Amniotic epithelial cell (primary cell): Measurements from ENCODE around the gene PRB4.
"Not testable (repeated sequence)": the region's sequence is repeated elsewhere in the genome, so short reads cannot be mapped to it uniquely, and the experiment has no call there.

ENCODE experiments used
- DNase-seq: peaks from one replicate; pipeline ENCODE4 v3.0.0-alpha.2; 2010; ENCODE audit warnings: low read depth

The PRB4 gene

DNA sequence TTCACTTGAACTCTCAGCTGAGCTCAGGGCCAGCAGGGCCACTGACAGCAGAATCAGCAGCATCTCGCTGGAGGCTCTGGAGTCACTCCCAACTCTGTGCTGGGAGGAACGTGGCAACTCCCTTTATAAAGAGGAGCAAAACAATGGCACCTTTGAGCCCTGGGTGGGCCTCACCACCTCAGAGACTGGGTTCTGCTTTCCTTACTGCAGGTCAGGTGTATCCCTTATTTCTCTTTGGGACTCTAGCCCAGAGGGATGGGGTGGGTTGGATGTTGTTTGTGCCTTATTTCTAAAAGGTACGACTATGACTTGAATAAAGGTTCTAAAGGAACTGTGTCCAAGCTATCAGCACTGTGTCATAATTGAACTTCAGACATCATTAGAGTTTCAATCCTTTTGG lies at the start of gene PRB4:
Gene PRB4 (minus strand): TSS at position 101 of the 400 bp plus-strand sequence. CDS start 38 bp downstream, at position 63.
- DNase-seq = no peak

DNA sequence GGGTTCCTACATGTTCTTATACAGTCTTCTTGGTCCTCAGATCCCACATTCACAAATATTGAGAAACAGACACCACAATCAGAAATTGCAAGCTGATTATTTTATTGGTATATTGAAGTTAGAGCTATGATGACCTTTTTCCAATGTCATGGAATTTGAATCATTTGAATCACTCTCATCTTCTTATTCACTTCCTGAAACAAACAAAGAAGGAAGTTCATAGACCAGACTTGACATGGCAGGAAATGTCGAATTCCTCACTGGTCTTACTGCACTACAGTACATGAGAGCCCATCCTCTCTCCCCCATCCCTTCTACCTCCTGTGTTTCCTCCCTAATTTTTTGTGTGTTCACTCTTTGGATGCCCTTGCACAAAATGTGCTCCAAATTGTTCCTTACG lies 41.5 kb upstream of the PRB4 start:
- DNase-seq = not testable (repeated sequence)

DNA sequence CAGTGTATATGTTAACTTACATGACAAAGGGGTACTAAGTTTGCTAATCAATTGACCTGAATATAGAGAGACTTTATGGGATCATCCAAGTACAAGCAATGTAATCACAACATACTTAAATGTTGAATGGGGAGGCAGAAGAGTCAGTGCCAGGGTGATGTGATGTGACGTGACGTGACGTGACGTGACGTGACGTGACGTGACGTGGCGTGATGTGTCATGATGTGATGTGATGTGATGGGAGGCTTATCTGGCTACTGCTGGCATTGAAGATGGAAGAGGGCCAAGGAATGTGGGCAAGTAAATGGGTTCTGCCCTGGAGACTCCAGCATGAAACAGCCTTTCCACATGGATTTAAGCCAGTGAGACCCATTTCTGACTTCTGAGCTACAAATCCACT lies 38.2 kb upstream of the PRB4 start:
- no peak for DNase-seq

DNA sequence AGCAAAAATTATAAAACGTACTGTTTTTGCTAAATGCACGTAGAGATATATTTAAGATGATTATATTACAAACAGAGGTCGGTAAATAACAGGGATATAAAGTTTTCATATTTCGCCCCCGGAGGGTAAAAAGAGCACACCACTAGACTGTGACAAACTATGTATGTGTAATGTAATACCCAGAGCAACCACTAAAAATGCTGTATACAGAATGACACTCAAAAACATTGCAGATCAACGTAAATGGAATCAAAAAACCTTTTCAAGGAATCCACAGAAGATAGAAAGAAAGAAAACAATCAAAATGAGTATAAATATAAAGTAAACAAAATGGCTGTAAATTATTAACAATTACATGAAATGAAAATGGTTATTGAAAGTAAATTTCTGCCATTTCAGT lies 37.6 kb upstream of the PRB4 start:
- DNase-seq = no peak

DNA sequence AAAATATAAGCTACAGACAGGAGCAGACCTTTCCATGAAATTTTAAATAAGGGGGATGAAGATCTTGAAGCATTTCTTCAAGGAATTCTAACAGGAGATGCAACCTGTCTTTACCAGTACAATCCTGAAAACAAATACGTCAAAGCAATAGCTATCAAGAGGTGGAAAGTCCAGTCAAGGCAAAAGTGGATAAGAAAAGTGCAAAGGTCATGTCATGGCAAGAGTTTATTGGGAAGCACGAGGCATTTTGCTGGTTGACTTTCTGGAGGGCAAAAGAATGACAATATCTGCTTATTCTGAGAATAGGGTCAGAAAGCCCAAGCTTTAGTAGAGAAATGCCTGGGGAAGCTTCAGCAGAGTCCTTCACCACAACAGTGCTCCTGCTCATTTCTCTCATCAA lies 34.3 kb upstream of the PRB4 start:
- no peak for DNase-seq

DNA sequence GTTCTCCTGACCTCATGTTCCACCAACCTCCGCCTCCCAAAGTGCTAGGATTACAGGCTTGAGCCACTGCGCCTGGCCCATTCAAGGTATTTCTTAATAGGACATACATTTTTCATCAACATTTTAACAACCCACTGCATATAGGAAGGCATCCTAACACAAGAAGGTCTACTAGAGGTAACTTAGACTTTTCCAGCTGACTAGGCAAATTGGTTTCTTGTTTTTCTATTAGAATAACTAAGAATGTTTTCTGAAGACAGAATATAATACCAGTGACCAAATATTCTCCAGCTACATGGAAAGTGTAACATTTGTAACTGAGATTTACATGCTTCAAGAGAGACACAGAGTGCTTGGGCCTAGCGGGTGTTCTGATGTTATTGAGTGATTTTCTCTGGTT lies 14.2 kb upstream of the PRB4 start:
- no peak for DNase-seq

DNA sequence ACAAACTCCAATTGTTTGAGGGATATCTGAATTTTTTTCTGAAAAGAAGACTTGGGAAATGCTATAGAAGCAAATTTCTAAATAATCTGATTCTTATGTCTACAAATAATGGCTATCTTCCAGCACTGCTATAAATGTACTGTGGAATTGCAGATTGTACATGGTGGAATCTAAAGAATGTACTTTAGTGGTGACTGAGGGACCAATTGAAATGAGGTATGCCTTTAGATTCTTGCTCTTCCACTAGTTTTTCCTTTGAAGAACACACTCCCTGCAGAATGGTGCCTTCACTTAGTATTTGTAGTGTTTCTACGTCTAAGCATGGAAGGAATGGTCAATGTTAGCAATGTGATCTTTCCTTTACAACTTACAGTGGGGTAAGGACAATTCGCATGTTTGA lies 11.7 kb upstream of the PRB4 start:
- no peak for DNase-seq

DNA sequence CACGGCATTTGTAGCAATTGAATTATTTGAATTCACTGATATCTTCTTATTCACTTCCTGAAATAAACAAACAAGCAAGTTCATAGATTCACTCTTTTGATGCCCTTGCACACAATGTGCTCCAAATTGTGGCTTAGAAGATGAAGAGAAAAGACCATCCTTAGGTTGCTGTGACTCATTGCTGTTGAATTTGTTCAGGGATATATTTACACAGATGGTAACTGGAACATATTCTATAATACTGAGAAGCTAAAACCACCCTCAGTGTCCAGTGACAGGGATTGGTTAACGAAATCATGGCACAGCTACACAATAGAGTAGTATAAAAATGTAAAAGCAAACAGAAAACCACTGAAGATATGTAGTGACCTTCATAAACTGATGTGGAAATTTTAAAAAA lies 3.1 kb downstream of the PRB4 start:
- no peak for DNase-seq

DNA sequence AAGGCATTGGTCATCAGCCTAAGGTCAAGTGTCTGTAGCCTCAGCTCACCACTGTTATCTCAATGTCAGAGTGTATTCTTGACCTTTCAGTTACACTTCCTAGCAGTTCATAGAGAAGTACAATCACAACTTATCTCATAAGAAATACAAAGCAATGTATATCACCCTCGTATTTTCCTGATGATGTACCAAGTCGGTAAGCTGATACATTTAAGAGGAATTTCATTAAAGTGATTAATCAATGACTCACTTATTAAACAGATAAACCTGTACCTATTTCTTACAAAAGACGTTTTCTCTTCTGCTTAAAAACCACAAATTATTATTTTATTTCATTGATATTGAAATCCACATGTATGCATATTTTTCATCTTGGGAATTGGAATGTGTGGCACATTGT lies 36.8 kb downstream of the PRB4 start:
- DNase-seq = no peak

DNA sequence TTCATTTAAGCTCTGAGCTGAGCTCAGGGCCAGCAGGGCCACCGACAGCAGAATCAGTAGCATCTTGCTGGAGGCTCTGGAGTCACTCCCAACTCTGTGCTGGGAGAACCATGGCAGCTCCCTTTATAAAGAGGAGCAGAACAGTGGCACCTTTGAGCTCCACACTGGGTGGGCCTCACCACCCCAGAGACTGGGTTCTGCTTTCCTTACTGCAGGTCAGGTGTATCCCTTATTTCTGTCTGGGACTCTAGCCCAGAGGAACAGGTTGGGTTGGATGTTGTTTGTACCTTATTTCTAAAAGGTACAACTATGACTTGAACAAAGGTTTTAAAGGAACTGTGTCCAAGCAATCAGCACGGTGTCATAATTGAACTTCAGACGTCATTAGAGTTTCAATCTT lies 40.6 kb downstream of the PRB4 start, which contains the start of gene PRB3:
Gene PRB3 (minus strand): TSS at position 101 of the 400 bp plus-strand sequence. CDS start 38 bp downstream, at position 63.
- DNase-seq = no peak

DNA sequence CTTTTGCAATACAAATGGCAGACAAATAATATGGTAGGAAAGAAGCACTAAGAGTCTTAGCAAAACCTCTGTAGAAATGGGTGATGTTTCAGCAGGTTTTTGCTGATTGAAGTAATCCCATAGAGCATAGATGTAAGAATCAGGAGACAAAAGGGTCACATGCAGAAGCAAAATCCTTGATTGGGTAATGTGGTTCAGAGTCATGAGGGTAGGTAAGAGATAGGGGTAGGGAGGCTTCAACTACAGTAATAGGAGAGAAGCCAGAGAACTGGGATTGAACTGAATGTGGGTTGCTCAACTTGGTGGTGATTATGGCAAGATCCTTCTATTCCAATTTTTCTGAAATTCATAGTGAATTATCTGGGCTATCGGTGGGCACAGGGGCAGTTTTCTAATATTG lies 45.7 kb downstream of the PRB4 start:
- no peak for DNase-seq
